GM13976 (cell line): ENCODE measurements around the gene XRCC6.
"Not testable (repeated sequence)": the region's sequence is repeated elsewhere in the genome, so short reads cannot be mapped to it uniquely, and the experiment has no call there.

Source experiments
- DNase-seq: peaks from one replicate; pipeline ENCODE4 v3.0.0; 2012; ENCODE audit warnings: low spot score
- CTCF ChIP-seq: IDR thresholded peaks from 2 replicates; pipeline ENCODE4 v1.5.1; 2012; ENCODE audit warnings: borderline replicate concordance, mild to moderate bottlenecking; ENCODE audit not compliant: insufficient read depth; ENCODE audit errors: extremely low read depth, missing control alignments, control extremely low read depth
- in situ Hi-C: fragments of 300-500 bp; cut with MboI; formaldehyde crosslinking; loops from one replicate; pipeline ENCODE4 v1.12.0; 2022; ENCODE audit warnings: low sequenced_read_pairs, mixed read lengths, inconsistent platforms; ENCODE audit not compliant: unreplicated experiment

XRCC6 gene

GRCh38 chr22:41585898-41586297, 35.2 kb upstream of the XRCC6 start:
- in situ Hi-C loops: no loop called here
- TF ChIP-seq CTCF: no peak
- no peak for DNase-seq

GRCh38 chr22:41587347-41587723, 33.8 kb upstream of the XRCC6 start:
- no peak for TF ChIP-seq CTCF
- no peak for DNase-seq
- in situ Hi-C loops: no loop called here

GRCh38 chr22:41589391-41590241, 31.5 kb upstream of the XRCC6 start, which contains the start of gene PMM1:
Gene PMM1 (minus strand): TSS chr22:41589840. CDS start chr22:41589805, 35 bp downstream.
- in situ Hi-C loops: no loop called here
- TF ChIP-seq CTCF: no peak
- peak; percentile 100 for DNase-seq

GRCh38 chr22:41593336-41593960, 27.6 kb upstream of the XRCC6 start:
- DNase-seq, in situ Hi-C loops: not testable (repeated sequence)

GRCh38 chr22:41595703-41596102, 25.4 kb upstream of the XRCC6 start:
- in situ Hi-C loops: no loop called here

GRCh38 chr22:41596776-41597634, 24.1 kb upstream of the XRCC6 start:
- DNase-seq: peak; percentile 57
- TF ChIP-seq CTCF: peak; percentile 55
- in situ Hi-C loops: no loop called here

More at GRCh38 chr22:41595703-41596102, 25.4 kb upstream of the XRCC6 start:
- no peak for DNase-seq
- TF ChIP-seq CTCF: no peak
